NOMO-1 treated with DMSO at 0.1 percent for 48 hours (cell line): ENCODE results near the gene TRIM68.

Experiments used
- DNase-seq: peaks from one replicate; lab custom pipeline; 2025; ENCODE audit not compliant: unreplicated experiment; lab: John Stamatoyannopoulos, UW

Gene TRIM68

GRCh38 chr11:4607781-4608666 lies at the start of gene TRIM68:
TSS of gene TRIM68 (minus strand) at chr11:4608231. CDS start at chr11:4605504, 2,727 bp downstream.
- DNase-seq: peak; percentile 87

- DNase-seq: no peak
Observed at GRCh38 chr11:4654635-4655369, 46.8 kb upstream of the TRIM68 start.

GRCh38 chr11:4647766-4648165 lies 39.7 kb upstream of the TRIM68 start:
- no peak for DNase-seq

- DNase-seq: no peak
Observed at GRCh38 chr11:4645974-4646373, 37.9 kb upstream of the TRIM68 start.

- DNase-seq: no peak
Observed at GRCh38 chr11:4644233-4644632, 36.2 kb upstream of the TRIM68 start.

- no peak for DNase-seq
Observed at GRCh38 chr11:4643682-4644081, 35.7 kb upstream of the TRIM68 start, which contains the start of gene OR51E1. TSS of gene OR51E1 (plus strand) at chr11:4643982. CDS start at chr11:4652527, 8,545 bp downstream.

GRCh38 chr11:4643076-4643475 lies 35.0 kb upstream of the TRIM68 start:
- DNase-seq: no peak

GRCh38 chr11:4642043-4642442 lies 34.0 kb upstream of the TRIM68 start:
- DNase-seq: no peak

- no peak for DNase-seq
Observed at GRCh38 chr11:4641501-4641900, 33.5 kb upstream of the TRIM68 start.

GRCh38 chr11:4639931-4640330 lies 31.9 kb upstream of the TRIM68 start:
- no peak for DNase-seq

- DNase-seq: no peak
Observed at GRCh38 chr11:4637662-4638047, 29.6 kb upstream of the TRIM68 start.

GRCh38 chr11:4636962-4637661 lies 29.1 kb upstream of the TRIM68 start, which contains the start of gene OR51D1:
TSS of gene OR51D1 (plus strand) at chr11:4637477. CDS start at chr11:4639791, 2,314 bp downstream.
- peak; percentile 54 for DNase-seq

GRCh38 chr11:4636136-4636535 lies 28.1 kb upstream of the TRIM68 start:
- no peak for DNase-seq

GRCh38 chr11:4626207-4627099 lies 18.4 kb upstream of the TRIM68 start:
- DNase-seq: peak; percentile 45

GRCh38 chr11:4619514-4619913 lies 11.5 kb upstream of the TRIM68 start:
- DNase-seq: no peak

GRCh38 chr11:4615856-4616444 lies 7.9 kb upstream of the TRIM68 start:
- DNase-seq: no peak

- DNase-seq: no peak
Observed at GRCh38 chr11:4611986-4612385, 4.0 kb upstream of the TRIM68 start.

GRCh38 chr11:4610258-4610935 lies 2.4 kb upstream of the TRIM68 start:
- DNase-seq: peak; percentile 35

- DNase-seq: no peak
Observed at GRCh38 chr11:4607096-4607495, 935 bp downstream of the TRIM68 start.
